Activated CD4-positive, alpha-beta T cell treated with anti-CD3 and anti-CD28 coated beads, Interleukin-2, amount 10 ng/mL, durations not matched to agents 7 days and 5 days (primary cell): ENCODE measurements around the gene USP13. TPM values are rescaled to one million over a fixed set of nuclear protein-coding genes. Genes with fewer than 3 reads are reported as not detected.

Experiments
- CTCF ChIA-PET: fragments of 350-600 bp; sonication (Branson Sonifier 250); formaldehyde crosslinking; loops from one replicate; lab custom pipeline; 2021; ENCODE audit warnings: antibody characterized with exemption; lab: Charles Lee
- POLR2A ChIA-PET: fragments of 350-600 bp; sonication (Branson Sonifier 250); formaldehyde crosslinking; loops from one replicate; lab custom pipeline; 2021; ENCODE audit warnings: antibody characterized with exemption; lab: Charles Lee
- DNase-seq: peaks from one replicate; pipeline ENCODE4 v3.0.0-alpha.2; 2020
- H3K27ac Mint-ChIP-seq: one replicate; pipeline ENCODE4 v1.8.0; 2021; ENCODE audit warnings: mild to moderate bottlenecking, moderate library complexity, mixed read lengths
- H3K27me3 Mint-ChIP-seq: one replicate; pipeline ENCODE4 v1.8.0; 2021; ENCODE audit warnings: mixed read lengths
- H3K36me3 Mint-ChIP-seq: one replicate; pipeline ENCODE4 v1.8.0; 2021; ENCODE audit warnings: low read depth, mixed read lengths
- H3K4me1 Mint-ChIP-seq: one replicate; pipeline ENCODE4 v1.8.0; 2021; ENCODE audit warnings: mixed read lengths
- H3K4me3 Mint-ChIP-seq: one replicate; pipeline ENCODE4 v1.8.0; 2021; ENCODE audit warnings: mild to moderate bottlenecking, moderate library complexity, mixed read lengths
- H3K9me3 Mint-ChIP-seq: one replicate; pipeline ENCODE4 v1.8.0; 2021; ENCODE audit warnings: mixed read lengths
- total RNA-seq, 2 experiments: library from RNA; stranded (reverse); gene quantifications; one replicate each; pipeline ENCODE4 v1.2.3, GENCODE V29; 2021

The USP13 gene
- total RNA-seq, 2 experiments from 2014 or later = 9.6 to 10.3 TPM

DNA sequence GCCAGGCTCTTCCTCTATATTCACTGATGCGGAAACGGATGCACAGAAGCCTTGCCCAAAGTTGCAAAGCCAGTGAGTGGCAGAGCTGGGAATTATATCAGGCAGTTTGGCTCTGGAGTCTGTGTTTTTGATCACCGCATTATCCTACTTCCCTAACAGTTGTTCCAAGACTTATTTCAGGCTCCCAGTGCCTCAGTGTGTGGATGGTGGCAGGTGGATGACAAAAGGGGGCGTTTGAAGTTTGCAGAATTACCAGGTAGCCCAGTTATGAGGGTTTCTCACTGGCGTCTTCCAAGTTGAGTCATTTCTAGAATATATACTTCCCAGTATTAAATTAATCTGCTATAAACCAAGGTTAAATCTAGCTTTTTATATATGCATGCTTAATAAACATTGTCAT, 81.0 kb downstream of the USP13 start:
- H3K9me3 Mint-ChIP-seq = no peaks in the 10 kb centered on the region
- CTCF ChIA-PET = interaction anchor here (1.0 kb wide), 1 partner anchor 15 kb away, joined by 4 read pairs; no protein-coding TSS in a partner anchor

DNA sequence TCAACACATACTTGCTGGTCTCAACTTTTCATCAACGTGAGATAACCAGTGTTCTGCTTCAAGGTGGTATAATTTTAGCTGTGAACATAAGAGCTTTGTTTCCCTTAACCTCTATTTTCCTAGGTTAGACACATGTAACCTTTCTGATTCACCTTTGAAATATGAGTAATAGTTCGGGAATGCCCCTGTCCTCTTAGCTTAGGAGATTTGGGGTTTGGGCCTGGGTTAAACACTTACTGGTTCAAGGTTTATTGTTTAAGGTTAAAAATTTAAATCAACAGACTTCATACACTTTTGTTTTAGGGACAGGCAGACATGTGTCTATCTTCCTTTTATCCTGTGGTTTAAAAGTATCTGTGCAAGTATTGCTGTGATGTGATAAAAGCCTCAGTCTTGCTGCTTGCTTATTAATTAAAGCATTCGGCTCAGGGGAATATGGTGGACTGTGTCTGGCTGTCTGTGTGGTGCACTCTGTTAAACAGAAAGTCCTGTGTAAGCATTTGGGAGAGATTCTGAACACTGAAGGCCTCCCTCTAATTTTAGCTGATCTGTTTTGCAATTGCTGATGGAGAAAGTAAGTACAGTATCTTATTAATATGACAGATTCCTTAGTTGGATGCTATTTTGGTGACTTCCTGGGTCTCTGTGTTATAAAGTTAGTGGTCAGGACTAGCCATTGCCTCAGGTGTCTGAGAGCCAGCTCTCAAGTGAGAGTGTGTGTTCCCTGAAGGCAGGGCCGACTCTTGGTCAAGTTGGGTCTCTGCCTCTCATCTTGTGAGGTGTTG, 81.8 kb downstream of the USP13 start:
- no peak for DNase-seq
- Mint-ChIP-seq H3K27me3 (no peaks in the 10 kb centered on the region), H3K9me3 (no peaks in the 10 kb centered on the region), H3K4me3 (no peak overlapping the region), H3K36me3 (peaks cover 7% of the 10 kb centered on the region), H3K4me1 (peaks cover under 1% of the 10 kb centered on the region), H3K27ac (no peak overlapping the region)
- ChIA-PET POLR2A (no interaction called here), CTCF (interaction anchor here (1.0 kb wide), 1 partner anchor 16 kb away, joined by 4 read pairs; no protein-coding TSS in a partner anchor)

More for the DNA sequence above, 81.0 kb downstream of the USP13 start:
- Mint-ChIP-seq H3K27me3 (no peaks in the 10 kb centered on the region), H3K36me3 (peaks cover 7% of the 10 kb centered on the region), H3K4me1 (no peaks in the 10 kb centered on the region), H3K27ac (no peak overlapping the region), H3K4me3 (no peak overlapping the region)
- DNase-seq = no peak
- POLR2A ChIA-PET = no interaction called here

DNA sequence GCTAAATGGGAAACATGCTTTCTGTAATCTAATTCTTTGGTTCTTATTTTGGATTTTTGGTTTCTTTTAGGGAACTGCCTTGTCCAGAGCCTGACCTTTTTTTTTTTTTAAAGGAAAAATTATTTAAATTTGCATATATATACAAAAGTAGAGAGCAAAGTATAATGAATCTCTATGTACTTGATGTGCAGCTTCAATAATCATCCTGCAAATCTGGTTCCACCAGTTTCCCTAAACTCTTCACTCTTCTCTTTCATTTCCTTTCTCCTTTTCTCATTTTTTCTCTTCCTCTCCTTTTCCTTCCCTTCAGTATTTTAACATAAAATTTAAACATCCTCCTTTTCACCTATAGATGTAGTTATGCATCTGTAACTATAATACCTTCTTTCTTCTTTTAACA, 82.5 kb downstream of the USP13 start:
- no peak overlapping the region for H3K27ac Mint-ChIP-seq
- peaks cover 7% of the 10 kb centered on the region for H3K4me1 Mint-ChIP-seq
- H3K4me3 Mint-ChIP-seq = no peak overlapping the region
- CTCF ChIA-PET = no interaction called here
- H3K27me3 Mint-ChIP-seq = no peaks in the 10 kb centered on the region
- no peaks in the 10 kb centered on the region for H3K9me3 Mint-ChIP-seq
- POLR2A ChIA-PET = no interaction called here
- peaks cover 4% of the 10 kb centered on the region for H3K36me3 Mint-ChIP-seq
- DNase-seq = no peak

DNA sequence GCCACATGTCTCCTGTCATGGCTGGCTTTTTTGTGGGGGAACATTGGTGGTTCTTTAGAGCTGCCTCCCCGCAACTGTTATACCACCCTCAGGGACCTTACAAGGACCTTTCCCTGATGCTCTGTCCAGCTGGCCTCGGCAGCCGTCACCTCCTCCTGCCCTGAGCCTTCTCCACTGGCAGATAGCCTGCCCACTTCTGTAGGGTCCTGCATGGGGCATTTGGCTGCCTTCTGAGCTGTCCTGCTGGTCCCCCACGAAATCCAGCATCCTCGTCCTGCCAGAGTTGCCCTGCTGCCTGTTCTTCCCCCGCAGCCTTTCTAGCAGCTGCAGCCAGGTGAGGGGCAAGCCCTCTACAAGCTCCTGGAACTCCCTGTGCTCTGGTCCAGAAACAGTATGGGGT, 86.2 kb downstream of the USP13 start:
- H3K27me3 Mint-ChIP-seq = no peaks in the 10 kb centered on the region
- no peak overlapping the region for H3K27ac Mint-ChIP-seq
- no peaks in the 10 kb centered on the region for H3K9me3 Mint-ChIP-seq
- no peak overlapping the region for H3K4me3 Mint-ChIP-seq
- CTCF ChIA-PET = interaction anchor here (0.6 to 1.6 kb wide), 2 partner anchors 82 to 89 kb away, joined by 3 to 4 read pairs; no protein-coding TSS in a partner anchor
- DNase-seq = no peak
- H3K36me3 Mint-ChIP-seq = peaks cover 13% of the 10 kb centered on the region
- peaks cover 14% of the 10 kb centered on the region for H3K4me1 Mint-ChIP-seq
- POLR2A ChIA-PET = no interaction called here

DNA sequence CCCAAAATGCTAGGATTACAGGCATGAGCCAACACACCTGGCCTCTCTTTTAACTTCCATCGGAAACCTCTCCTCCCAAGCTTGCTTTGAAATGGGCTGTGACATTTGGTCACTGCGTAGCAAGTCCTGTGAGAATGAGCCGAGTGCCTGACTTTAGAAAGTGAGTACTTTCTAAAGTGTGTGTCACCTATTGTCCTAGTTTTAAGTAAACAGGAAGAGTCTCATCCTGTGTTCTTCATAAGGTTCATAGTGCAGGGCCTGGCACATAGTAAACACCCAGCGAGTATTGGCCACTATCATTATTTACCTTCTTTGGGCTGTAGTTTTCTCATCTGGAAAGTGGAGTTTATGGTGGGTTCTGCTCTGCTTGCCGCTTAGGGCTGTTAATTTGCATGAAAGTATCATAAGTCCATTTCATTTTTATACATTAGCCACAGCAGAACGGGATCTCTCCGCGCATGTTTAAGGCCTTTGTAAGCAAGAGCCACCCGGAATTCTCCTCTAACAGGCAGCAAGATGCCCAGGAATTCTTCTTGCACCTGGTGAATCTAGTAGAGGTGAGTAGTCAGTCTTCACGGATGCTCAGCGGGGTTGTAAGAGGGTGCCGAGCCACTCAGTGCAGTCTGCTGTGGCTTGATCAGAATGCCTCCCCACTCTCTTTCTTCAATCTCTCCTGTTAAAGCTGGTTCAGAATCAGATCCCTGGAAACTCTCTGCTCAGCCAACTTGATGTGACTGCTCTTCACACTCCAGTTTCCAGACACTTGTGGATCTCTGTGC, 87.2 kb downstream of the USP13 start:
- H3K9me3 Mint-ChIP-seq = no peaks in the 10 kb centered on the region
- H3K27me3 Mint-ChIP-seq = no peaks in the 10 kb centered on the region
- POLR2A ChIA-PET = no interaction called here
- H3K4me3 Mint-ChIP-seq = no peak overlapping the region
- H3K36me3 Mint-ChIP-seq = peaks cover 15% of the 10 kb centered on the region
- CTCF ChIA-PET = no interaction called here
- no peak overlapping the region for H3K27ac Mint-ChIP-seq
- no peak for DNase-seq
- peaks cover 19% of the 10 kb centered on the region for H3K4me1 Mint-ChIP-seq

DNA sequence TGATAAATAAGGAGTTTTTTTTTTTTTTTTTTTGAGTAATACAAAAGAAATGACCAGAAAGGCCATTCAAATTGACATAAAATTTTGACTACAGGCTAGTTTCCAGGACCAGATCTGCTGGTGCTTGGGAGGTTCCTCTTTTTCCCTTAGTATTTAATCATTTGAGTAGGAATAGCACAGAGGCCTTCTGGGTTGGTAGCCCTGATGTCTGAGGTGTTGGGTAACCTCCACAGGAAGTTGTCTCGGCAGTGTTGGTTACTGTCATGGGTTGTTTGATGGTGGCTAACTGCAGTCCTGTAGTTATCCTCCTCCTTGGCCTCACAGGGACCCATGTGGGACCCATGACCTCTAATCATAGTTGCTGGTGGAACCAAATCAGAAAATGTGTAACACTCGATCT, 91.1 kb downstream of the USP13 start:
- Mint-ChIP-seq H3K4me1 (peaks cover 19% of the 10 kb centered on the region), H3K27ac (no peak overlapping the region), H3K27me3 (no peaks in the 10 kb centered on the region), H3K4me3 (no peak overlapping the region), H3K36me3 (peaks cover 17% of the 10 kb centered on the region), H3K9me3 (no peaks in the 10 kb centered on the region)
- CTCF ChIA-PET = no interaction called here
- no peak for DNase-seq
- POLR2A ChIA-PET = no interaction called here

DNA sequence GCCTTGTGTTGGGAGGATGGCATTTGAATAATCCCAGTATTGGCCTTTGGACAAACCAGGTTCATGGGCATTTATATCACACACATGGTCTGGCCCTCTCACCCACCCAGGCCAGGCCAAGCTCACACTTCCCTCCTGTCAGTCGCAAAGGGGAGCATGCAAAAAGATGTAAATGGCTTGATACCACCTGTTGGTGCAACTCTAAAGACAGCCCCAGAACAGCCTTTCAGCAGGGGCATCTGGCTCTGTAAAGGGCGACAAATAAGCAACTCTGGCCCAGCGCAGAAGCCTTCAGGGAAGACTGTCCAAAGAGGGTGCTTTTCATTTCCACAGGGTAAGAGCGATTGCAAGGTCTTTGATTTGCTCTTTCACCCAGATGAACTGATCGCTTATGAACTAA, 91.8 kb downstream of the USP13 start:
- Mint-ChIP-seq H3K27ac (no peak overlapping the region), H3K4me1 (peaks cover 18% of the 10 kb centered on the region), H3K9me3 (no peaks in the 10 kb centered on the region), H3K27me3 (no peaks in the 10 kb centered on the region), H3K4me3 (no peak overlapping the region), H3K36me3 (peaks cover 17% of the 10 kb centered on the region)
- no peak for DNase-seq
- CTCF ChIA-PET = no interaction called here
- POLR2A ChIA-PET = no interaction called here

DNA sequence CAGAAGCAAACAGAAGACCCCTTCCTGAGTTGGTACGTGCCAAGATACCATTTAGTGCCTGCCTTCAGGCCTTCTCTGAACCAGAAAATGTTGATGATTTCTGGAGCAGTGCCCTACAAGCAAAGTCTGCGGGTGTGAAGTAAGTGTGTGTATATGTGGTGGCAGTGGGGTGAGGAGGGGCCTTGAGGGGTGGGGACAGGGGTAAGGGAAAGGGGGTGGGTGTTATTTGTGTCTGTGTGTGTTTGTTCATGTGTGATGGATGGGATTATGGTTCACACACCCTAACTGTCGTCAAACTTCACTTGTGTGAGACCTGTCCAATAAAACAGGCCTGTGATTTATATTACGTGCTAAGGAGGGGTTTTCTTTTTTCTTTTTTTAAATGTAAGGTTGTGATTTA, 92.2 kb downstream of the USP13 start:
- Mint-ChIP-seq H3K27ac (no peak overlapping the region), H3K36me3 (peaks cover 17% of the 10 kb centered on the region), H3K27me3 (no peaks in the 10 kb centered on the region), H3K9me3 (no peaks in the 10 kb centered on the region), H3K4me1 (peaks cover 14% of the 10 kb centered on the region), H3K4me3 (no peak overlapping the region)
- POLR2A ChIA-PET = no interaction called here
- CTCF ChIA-PET = no interaction called here
- DNase-seq = no peak

DNA sequence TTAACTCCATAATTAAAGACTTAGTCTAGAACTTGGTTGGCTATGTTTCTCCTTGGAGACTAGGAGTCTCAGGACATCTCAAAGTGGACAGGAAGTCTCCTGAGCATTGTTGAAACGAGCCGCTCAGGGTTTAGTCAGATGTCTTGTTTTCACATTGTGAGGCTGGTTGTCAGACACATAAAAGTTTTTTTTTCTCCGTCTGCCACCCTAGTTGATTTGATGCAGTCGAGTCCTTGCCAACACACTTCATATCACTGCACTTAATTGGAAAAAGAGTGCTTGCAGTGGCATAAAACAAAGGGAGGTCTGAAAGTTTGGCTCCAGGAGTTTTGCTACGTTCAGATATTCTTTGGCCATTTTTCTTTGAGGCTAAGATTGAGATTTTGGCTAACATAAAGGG, 92.9 kb downstream of the USP13 start:
- Mint-ChIP-seq H3K27me3 (no peaks in the 10 kb centered on the region), H3K4me3 (no peak overlapping the region), H3K27ac (no peak overlapping the region), H3K36me3 (peaks cover 17% of the 10 kb centered on the region), H3K4me1 (peaks cover 11% of the 10 kb centered on the region), H3K9me3 (no peaks in the 10 kb centered on the region)
- POLR2A ChIA-PET = no interaction called here
- CTCF ChIA-PET = interaction anchor here (0.6 kb wide), 1 partner anchor 260 kb away, joined by 4 read pairs; no protein-coding TSS in a partner anchor
- DNase-seq = no peak

DNA sequence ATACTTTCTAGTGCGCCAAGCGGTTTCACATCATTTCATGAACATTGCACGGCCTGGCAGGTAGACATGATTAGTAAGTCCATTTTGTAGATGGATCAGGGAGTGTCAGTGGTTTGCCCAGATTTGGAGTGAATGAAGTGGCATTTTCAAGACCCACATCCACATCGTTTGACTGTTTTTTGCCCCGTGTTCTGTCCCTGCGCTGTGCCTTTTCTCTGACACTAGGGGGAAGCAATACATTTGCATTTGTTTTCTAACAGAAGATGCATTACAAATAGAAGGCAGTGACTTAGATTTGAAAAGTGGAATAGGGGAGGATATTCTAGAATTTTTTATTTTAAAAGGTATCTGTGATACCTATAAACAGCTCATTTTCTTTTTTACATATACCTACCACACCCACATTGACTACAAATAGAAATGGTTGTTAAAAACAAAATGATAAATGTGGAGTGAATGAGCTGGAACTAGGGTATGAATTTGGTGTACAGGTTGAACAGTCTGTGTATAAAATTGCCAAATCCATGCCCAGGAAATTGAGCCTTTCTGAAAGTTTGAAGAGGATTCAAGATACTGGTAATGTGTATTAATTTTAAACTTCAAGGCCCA, 98.0 kb downstream of the USP13 start:
- Mint-ChIP-seq H3K27ac (no peak overlapping the region), H3K4me3 (no peak overlapping the region), H3K4me1 (no peaks in the 10 kb centered on the region), H3K9me3 (no peaks in the 10 kb centered on the region), H3K36me3 (peaks cover 7% of the 10 kb centered on the region), H3K27me3 (no peaks in the 10 kb centered on the region)
- CTCF ChIA-PET = interaction anchor here (1.3 kb wide), 1 partner anchor 16 kb away, joined by 3 read pairs; no protein-coding TSS in a partner anchor
- DNase-seq = peak; percentile 24
- POLR2A ChIA-PET = no interaction called here

DNA sequence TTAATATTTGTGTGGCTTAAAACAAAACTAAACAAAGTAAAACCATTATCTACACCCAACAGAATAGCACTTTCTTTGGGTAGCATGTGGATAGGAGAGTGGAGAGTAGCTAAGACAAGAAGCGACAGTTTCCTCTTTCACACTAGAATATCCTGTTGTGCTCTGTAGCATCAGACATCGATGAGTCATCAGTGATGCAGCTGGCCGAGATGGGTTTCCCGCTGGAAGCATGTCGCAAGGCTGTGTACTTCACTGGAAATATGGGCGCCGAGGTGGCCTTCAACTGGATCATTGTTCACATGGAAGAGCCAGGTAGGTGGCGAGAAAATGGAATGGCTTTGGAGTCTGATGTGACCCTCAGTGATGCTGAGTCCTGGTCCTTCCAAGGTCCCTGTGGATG, 108.1 kb downstream of the USP13 start:
- Mint-ChIP-seq H3K9me3 (no peaks in the 10 kb centered on the region), H3K36me3 (peaks cover 18% of the 10 kb centered on the region), H3K4me3 (no peak overlapping the region), H3K27ac (no peak overlapping the region), H3K4me1 (no peaks in the 10 kb centered on the region), H3K27me3 (no peaks in the 10 kb centered on the region)
- POLR2A ChIA-PET = no interaction called here
- CTCF ChIA-PET = no interaction called here
- no peak for DNase-seq

DNA sequence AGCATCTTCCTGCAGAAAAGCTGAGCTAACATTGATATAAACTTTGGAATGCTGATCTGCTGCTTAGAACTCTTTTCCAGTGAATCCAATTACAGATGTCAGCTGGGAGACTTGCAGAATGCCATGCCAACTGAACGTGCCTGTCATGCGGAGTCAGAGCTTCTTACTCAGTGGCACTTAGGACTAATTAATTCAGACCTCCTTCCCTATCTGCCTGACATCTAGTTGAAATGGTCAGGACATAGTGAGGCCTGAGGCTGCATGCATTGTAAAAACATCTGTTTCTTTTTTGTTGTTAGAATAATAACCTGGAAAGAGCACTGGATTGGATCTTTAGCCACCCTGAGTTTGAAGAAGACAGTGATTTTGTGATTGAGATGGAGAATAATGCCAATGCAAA, 112.6 kb downstream of the USP13 start:
- ChIA-PET CTCF (interaction anchor here (0.6 kb wide), 1 partner anchor 13 kb away, joined by 3 read pairs; no protein-coding TSS in a partner anchor), POLR2A (no interaction called here)
- H3K27ac Mint-ChIP-seq = no peak overlapping the region
- no peaks in the 10 kb centered on the region for H3K9me3 Mint-ChIP-seq
- no peak for DNase-seq
- H3K4me3 Mint-ChIP-seq = no peak overlapping the region
- H3K36me3 Mint-ChIP-seq = peaks cover 24% of the 10 kb centered on the region
- H3K27me3 Mint-ChIP-seq = no peaks in the 10 kb centered on the region
- no peaks in the 10 kb centered on the region for H3K4me1 Mint-ChIP-seq
